Cortex of kidney (tissue), 1 donor: ENCODE measurements around the gene PRR19.

Source experiments
- DNase-seq: peaks from one replicate; lab custom pipeline; 2025; lab: John Stamatoyannopoulos, UW

PRR19 gene

GRCh38 chr19:42295831-42296525, 6.0 kb upstream of the PRR19 start:
- no peak for DNase-seq

GRCh38 chr19:42297039-42297438, 4.9 kb upstream of the PRR19 start:
- DNase-seq, result no peak

- DNase-seq, result no peak
Measured at GRCh38 chr19:42303101-42303464, 1.2 kb downstream of the PRR19 start.

GRCh38 chr19:42303876-42304275, 1.9 kb downstream of the PRR19 start:
- DNase-seq, result no peak

- DNase-seq, result no peak
Measured at GRCh38 chr19:42306646-42307045, 4.7 kb downstream of the PRR19 start.

- no peak for DNase-seq
Measured at GRCh38 chr19:42309686-42310085, 7.8 kb downstream of the PRR19 start.

GRCh38 chr19:42311657-42312056, 9.7 kb downstream of the PRR19 start:
- no peak for DNase-seq

- DNase-seq, result no peak
Measured at GRCh38 chr19:42312370-42312769, 10.4 kb downstream of the PRR19 start.

- no peak for DNase-seq
Measured at GRCh38 chr19:42313096-42313839, 11.3 kb downstream of the PRR19 start, which contains the start of gene TMEM145. Gene TMEM145, plus strand, starts transcription at chr19:42313309. Its CDS starts 68 bp downstream, at chr19:42313377.

- DNase-seq, result no peak
Measured at GRCh38 chr19:42313840-42314755, 12.2 kb downstream of the PRR19 start.

GRCh38 chr19:42315024-42315423, 13.1 kb downstream of the PRR19 start:
- DNase-seq, result no peak

- DNase-seq, result no peak
Measured at GRCh38 chr19:42316223-42317211, 14.6 kb downstream of the PRR19 start.

- DNase-seq, result no peak
Measured at GRCh38 chr19:42317535-42317934, 15.6 kb downstream of the PRR19 start.

GRCh38 chr19:42322305-42322704, 20.4 kb downstream of the PRR19 start:
- no peak for DNase-seq

GRCh38 chr19:42323473-42323851, 21.5 kb downstream of the PRR19 start:
- no peak for DNase-seq

GRCh38 chr19:42323852-42324654, 22.1 kb downstream of the PRR19 start:
- no peak for DNase-seq

- DNase-seq, result no peak
Measured at GRCh38 chr19:42324655-42325307, 22.8 kb downstream of the PRR19 start.

- no peak for DNase-seq
Measured at GRCh38 chr19:42325308-42325895, 23.5 kb downstream of the PRR19 start, which contains the start of gene MEGF8. Gene MEGF8, plus strand, starts transcription at chr19:42325635. Its CDS starts 609 bp downstream, at chr19:42326244.
